Measurements from ENCODE around the gene HNRNPK.
A peak's percentile ranks its signal among the peaks of the same experiment; 100 is the strongest.

The HNRNPK gene

GRCh38 chr9:83979812-83980394, at the start of gene HNRNPK:
Gene HNRNPK (minus strand): TSS chr9:83980215. CDS start chr9:83978252, 1,963 bp downstream.
- DNase-seq = peak; percentile 100

- DNase-seq = no peak
Measured at GRCh38 chr9:84027201-84027600, 47.2 kb upstream of the HNRNPK start.

- no peak for DNase-seq
Measured at GRCh38 chr9:84024041-84024575, 44.1 kb upstream of the HNRNPK start.

GRCh38 chr9:84007662-84008061, 27.6 kb upstream of the HNRNPK start:
- DNase-seq = no peak

- DNase-seq = no peak
Measured at GRCh38 chr9:84003246-84003645, 23.2 kb upstream of the HNRNPK start.

- DNase-seq = no peak
Measured at GRCh38 chr9:84002344-84002743, 22.3 kb upstream of the HNRNPK start.

GRCh38 chr9:84001621-84002020, 21.6 kb upstream of the HNRNPK start:
- DNase-seq = no peak

GRCh38 chr9:84000186-84000585, 20.2 kb upstream of the HNRNPK start:
- DNase-seq = no peak

- no peak for DNase-seq
Measured at GRCh38 chr9:83999141-83999918, 19.3 kb upstream of the HNRNPK start.

- no peak for DNase-seq
Measured at GRCh38 chr9:83996126-83996525, 16.1 kb upstream of the HNRNPK start.

GRCh38 chr9:83992901-83993300, 12.9 kb upstream of the HNRNPK start:
- DNase-seq = no peak

GRCh38 chr9:83992407-83992806, 12.4 kb upstream of the HNRNPK start:
- no peak for DNase-seq

GRCh38 chr9:83991355-83991754, 11.3 kb upstream of the HNRNPK start:
- DNase-seq = no peak

- no peak for DNase-seq
Measured at GRCh38 chr9:83988411-83988810, 8.4 kb upstream of the HNRNPK start.

GRCh38 chr9:83987402-83987791, 7.4 kb upstream of the HNRNPK start:
- no peak for DNase-seq

- no peak for DNase-seq
Measured at GRCh38 chr9:83986765-83987401, 6.9 kb upstream of the HNRNPK start.

GRCh38 chr9:83986195-83986594, 6.2 kb upstream of the HNRNPK start:
- DNase-seq = no peak

- no peak for DNase-seq
Measured at GRCh38 chr9:83981126-83981871, 1.3 kb upstream of the HNRNPK start.

- peak; percentile 100 for DNase-seq
Measured at GRCh38 chr9:83980395-83981125, 545 bp upstream of the HNRNPK start, which contains the start of gene RMI1. Gene RMI1 (plus strand): TSS chr9:83980805. CDS start chr9:84000987, 20,182 bp downstream.

GRCh38 chr9:83978992-83979811, 813 bp downstream of the HNRNPK start:
- peak; percentile 86 for DNase-seq

GRCh38 chr9:83977196-83977595, 2.8 kb downstream of the HNRNPK start:
- no peak for DNase-seq

All from stimulated activated CD4-positive, alpha-beta T cell treated with anti-CD3 and anti-CD28 coated beads, Interleukin-4, amount 100 ng/mL, for 1 hour (primary cell).